ENCODE data around the gene ZNF343.

ZNF343 gene

DNA sequence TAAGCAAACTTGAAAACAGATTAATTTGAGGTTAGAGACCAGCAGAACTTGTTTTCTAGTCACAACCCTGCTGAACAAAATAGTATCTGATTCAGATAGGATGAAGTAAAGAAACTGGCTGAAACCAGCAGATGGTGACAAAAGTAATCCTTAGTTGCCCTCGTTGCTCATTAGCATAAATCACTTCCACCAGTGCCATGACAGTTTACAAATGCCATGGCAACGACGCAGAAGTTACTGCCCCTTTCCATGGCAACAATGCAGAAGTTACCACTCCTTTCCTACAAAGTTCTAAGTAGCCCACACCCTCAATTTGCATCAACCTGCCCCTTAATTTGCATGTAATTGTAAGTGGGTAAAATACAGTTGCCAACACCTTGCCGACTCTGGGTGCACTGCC is 61.9 kb downstream of the ZNF343 start:
- Histone ChIP-seq H3K4me3 (ENCODE audit: low read length) (no peak overlapping the region), H3K9me3 (ENCODE audit: control insufficient read depth, insufficient read depth, low read length) (no peaks in the 10 kb centered on the region), H3K36me3 (ENCODE audit: control insufficient read depth, low read length) (no peaks in the 10 kb centered on the region), H3F3A (ENCODE audit: control insufficient read depth, insufficient read depth) (no peaks in the 10 kb centered on the region), H4K20me1 (ENCODE audit: control insufficient read depth, insufficient read depth, low read depth, low read length) (no peaks in the 10 kb centered on the region), H3K9me2 (replicated peaks; ENCODE audit: control insufficient read depth, low read length) (no peaks in the 10 kb centered on the region), H3K4me2 (ENCODE audit: low read length) (no peak overlapping the region), H3K4me1 (ENCODE audit: control insufficient read depth, low read length) (no peaks in the 10 kb centered on the region), H3K79me2 (ENCODE audit: control insufficient read depth, low read length) (no peaks in the 10 kb centered on the region), H3K27me3 (ENCODE audit: control insufficient read depth, low read length) (peaks cover 24% of the 10 kb centered on the region), H3K27ac (ENCODE audit: low read depth, low read length) (no peak overlapping the region)
- no peak for TF ChIP-seq EZH2phosphoT487 (IDR thresholded peaks at IDR 0.05; ENCODE audit: borderline replicate concordance, low read length)
- TF ChIP-seq, protein P1, sequence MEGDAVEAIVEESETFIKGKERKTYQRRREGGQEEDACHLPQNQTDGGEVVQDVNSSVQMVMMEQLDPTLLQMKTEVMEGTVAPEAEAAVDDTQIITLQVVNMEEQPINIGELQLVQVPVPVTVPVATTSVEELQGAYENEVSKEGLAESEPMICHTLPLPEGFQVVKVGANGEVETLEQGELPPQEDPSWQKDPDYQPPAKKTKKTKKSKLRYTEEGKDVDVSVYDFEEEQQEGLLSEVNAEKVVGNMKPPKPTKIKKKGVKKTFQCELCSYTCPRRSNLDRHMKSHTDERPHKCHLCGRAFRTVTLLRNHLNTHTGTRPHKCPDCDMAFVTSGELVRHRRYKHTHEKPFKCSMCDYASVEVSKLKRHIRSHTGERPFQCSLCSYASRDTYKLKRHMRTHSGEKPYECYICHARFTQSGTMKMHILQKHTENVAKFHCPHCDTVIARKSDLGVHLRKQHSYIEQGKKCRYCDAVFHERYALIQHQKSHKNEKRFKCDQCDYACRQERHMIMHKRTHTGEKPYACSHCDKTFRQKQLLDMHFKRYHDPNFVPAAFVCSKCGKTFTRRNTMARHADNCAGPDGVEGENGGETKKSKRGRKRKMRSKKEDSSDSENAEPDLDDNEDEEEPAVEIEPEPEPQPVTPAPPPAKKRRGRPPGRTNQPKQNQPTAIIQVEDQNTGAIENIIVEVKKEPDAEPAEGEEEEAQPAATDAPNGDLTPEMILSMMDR (IDR thresholded peaks at IDR 0.05; ENCODE audit: low read depth, low read length, poor library complexity, severe bottlenecking): no peak

All from DOHH2 (cell line).